Transverse colon (tissue), 4 donors: Measurements from ENCODE around the gene RGMA. TPM values are rescaled to one million over a fixed set of nuclear protein-coding genes. Genes with fewer than 3 reads are reported as not detected.

Experiments used
- DNase-seq: peaks from one replicate; pipeline ENCODE4 v3.0.0-alpha.2; 2019
- H3K27ac ChIP-seq, 4 donors: fragments of 200-600 bp; sonication (generic); 2 replicates each; pipeline ENCODE4 v1.5.1; 2016 to 2018; ENCODE audit warnings: inconsistent platforms in 4 of 4
- H3K27me3 ChIP-seq: fragments of 200-600 bp; sonication (generic); 2 replicates; pipeline ENCODE4 v1.5.1; 2017; ENCODE audit warnings: inconsistent platforms
- H3K36me3 ChIP-seq, 4 donors: fragments of 200-600 bp; sonication (generic); 2 replicates each; pipeline ENCODE4 v1.5.1; 2017 to 2019; ENCODE audit warnings: inconsistent platforms in 4 of 4
- H3K4me1 ChIP-seq, 4 donors: fragments of 200-600 bp; sonication (generic); 2 replicates each; pipeline ENCODE4 v1.5.1; 2017 to 2020; ENCODE audit warnings: inconsistent platforms in 4 of 4
- H3K4me3 ChIP-seq, 4 donors: fragments of 200-600 bp; sonication (generic); 1 replicate in 1 of 4; 2 replicates in 3 of 4; pipeline versions ENCODE4 v1.5.1 to v1.6.1; 2017 to 2019; ENCODE audit warnings: inconsistent platforms in 4 of 4
- H3K9me3 ChIP-seq, 2 donors: fragments of 200-600 bp; sonication (generic); 2 replicates each; pipeline ENCODE4 v1.5.1; 2017 to 2019; ENCODE audit warnings: inconsistent platforms in 2 of 2
- CTCF ChIP-seq, 5 experiments: fragments of 200-600 bp in 3 of 5; fragments of 450-650 bp in 2 of 5; sonication (generic) in 3 of 5; IDR thresholded peaks; 1 replicate in 2 of 5; 2 replicates in 3 of 5; pipeline ENCODE4 v1.5.1; 2016 to 2017; ENCODE audit warnings: antibody characterized with exemption in 5 of 5, inconsistent platforms in 3 of 5, mild to moderate bottlenecking in 2 of 5, moderate library complexity in 1 of 5
- EP300 ChIP-seq: sonication (generic); formaldehyde crosslinking; IDR thresholded peaks from one replicate; pipeline ENCODE4 v1.6.1; 2017; ENCODE audit warnings: antibody characterized with exemption, low read depth
- POLR2A ChIP-seq: fragments of 450-650 bp; IDR thresholded peaks from one replicate; pipeline ENCODE4 v1.6.1; 2016; ENCODE audit warnings: antibody characterized with exemption, mild to moderate bottlenecking, moderate library complexity
- POLR2AphosphoS5 ChIP-seq, 3 donors: sonication (generic); formaldehyde crosslinking; IDR thresholded peaks; one replicate each; pipeline ENCODE4 v1.6.1; 2016; ENCODE audit warnings: antibody characterized with exemption in 3 of 3
- WGBS, 2 donors: methylation state at CpG; one replicate each; pipeline ENCODE4 v1.1.5; 2018; ENCODE audit warnings: low coverage in 1 of 2; 5-methylcytosine and 5-hydroxymethylcytosine counted together
- in situ Hi-C, 4 donors: fragments of 200-750 bp; cut with MboI; loops; one replicate each; pipeline versions ENCODE4 v1.15.0 to v1.15.1; 2017; ENCODE audit warnings: low sequenced_read_pairs in 3 of 4, low pct_ligation_motif_present in 1 of 4, low pct_unique_long_range_greater_than_20kb in 1 of 4
- intact Hi-C: fragments of 100-400 bp; cut with DNase I; formaldehyde crosslinking; loops from one replicate; pipeline ENCODE4 v1.15.1; 2023; ENCODE audit warnings: low total_unique reads
- total RNA-seq, 4 donors: library from RNA; depleted of rRNA; stranded (reverse); fragments of >200 nt; gene quantifications; one replicate each; pipeline ENCODE4 v1.1.0, GENCODE V29; 2016

The RGMA gene
- total RNA-seq, 4 donors from 2014 or later: 8.6 to 53.3 (median 20.6) TPM

- in situ Hi-C loops: no loop called here
Measured at GRCh38 chr15:93017526-93017925, 71.5 kb downstream of the RGMA start.

DNA sequence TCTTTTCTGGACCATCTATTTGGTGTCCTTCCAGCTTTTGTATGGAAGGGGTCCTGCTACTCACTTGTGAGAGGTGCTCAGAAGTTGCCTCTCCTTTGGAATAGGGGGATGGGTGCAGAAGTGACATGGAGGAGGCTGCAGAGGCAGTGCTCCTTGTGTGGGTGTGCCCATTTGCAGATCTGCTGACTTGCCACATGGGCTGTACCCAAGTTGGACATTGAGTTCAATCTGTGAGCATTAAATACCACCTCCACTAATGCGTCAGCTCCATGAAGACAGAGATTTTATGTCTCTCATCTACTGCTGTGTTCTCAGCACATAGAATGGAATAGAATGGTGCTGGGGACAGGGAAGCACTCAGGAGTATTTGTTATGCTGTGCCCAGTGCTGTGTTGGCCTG lies 76.2 kb downstream of the RGMA start:
- WGBS, 2 donors: 100% methylated on average over 1 of the region's 1 CpG
- no peak for DNase-seq
- Histone ChIP-seq H3K36me3 (peaks cover 0 to 94% (median 47%) of the 10 kb centered on the region in 4 donors), H3K4me1 (no peaks in the 10 kb centered on the region), H3K9me3 (no peaks in the 10 kb centered on the region), H3K27ac (no peak overlapping the region), H3K4me3 (no peak overlapping the region), H3K27me3 (no peaks in the 10 kb centered on the region)
- intact Hi-C loops (no loop called here), in situ Hi-C loops (no loop called here)
- no peak for TF ChIP-seq EP300
- no peak for TF ChIP-seq CTCF (IDR thresholded peaks at IDR 0.05)
- no peak for TF ChIP-seq POLR2AphosphoS5 (IDR thresholded peaks at IDR 0.05)
- no peak for TF ChIP-seq POLR2A

More at GRCh38 chr15:93017526-93017925, 71.5 kb downstream of the RGMA start:
- no peak overlapping the region for H3K4me3 ChIP-seq
- no peak overlapping the region for H3K27ac ChIP-seq
- no peaks in the 10 kb centered on the region for H3K9me3 ChIP-seq
- no peak for DNase-seq
- H3K4me1 ChIP-seq: no peaks in the 10 kb centered on the region
- H3K36me3 ChIP-seq: peaks cover 2 to 93% (median 49%) of the 10 kb centered on the region in 4 donors
- intact Hi-C loops: no loop called here
- TF ChIP-seq EP300 (no peak), POLR2A (no peak), POLR2AphosphoS5 (IDR thresholded peaks at IDR 0.05) (no peak), CTCF (IDR thresholded peaks at IDR 0.05) (no peak)
- no peaks in the 10 kb centered on the region for H3K27me3 ChIP-seq
- WGBS, 2 donors: 77 to 90% methylated on average over 3 to 6 of the region's 6 CpGs

DNA sequence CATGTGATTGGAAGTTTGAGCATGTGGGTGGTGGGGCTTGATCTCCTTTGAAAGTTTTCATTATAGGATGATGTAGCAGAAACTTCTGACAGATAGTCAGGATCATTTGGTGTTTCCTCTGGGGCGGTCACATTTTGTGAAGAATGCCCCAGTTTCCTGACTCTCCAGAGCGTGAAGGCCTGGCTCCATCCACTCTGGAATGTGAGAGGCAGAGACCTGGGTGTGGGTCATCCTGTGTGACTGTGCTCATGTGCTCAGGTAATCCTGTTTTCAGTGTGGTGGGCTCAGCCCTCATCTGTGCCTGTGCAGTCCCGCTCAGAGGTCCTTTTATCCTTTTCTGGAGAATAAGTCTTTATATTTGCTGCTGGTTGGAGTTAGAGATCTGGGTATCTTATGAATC lies 81.0 kb downstream of the RGMA start:
- TF ChIP-seq CTCF (IDR thresholded peaks at IDR 0.05) (no peak), POLR2AphosphoS5 (IDR thresholded peaks at IDR 0.05) (no peak), POLR2A (no peak), EP300 (no peak)
- WGBS, 2 donors: 100% methylated on average over 1 to 3 of the region's 3 CpGs

DNA sequence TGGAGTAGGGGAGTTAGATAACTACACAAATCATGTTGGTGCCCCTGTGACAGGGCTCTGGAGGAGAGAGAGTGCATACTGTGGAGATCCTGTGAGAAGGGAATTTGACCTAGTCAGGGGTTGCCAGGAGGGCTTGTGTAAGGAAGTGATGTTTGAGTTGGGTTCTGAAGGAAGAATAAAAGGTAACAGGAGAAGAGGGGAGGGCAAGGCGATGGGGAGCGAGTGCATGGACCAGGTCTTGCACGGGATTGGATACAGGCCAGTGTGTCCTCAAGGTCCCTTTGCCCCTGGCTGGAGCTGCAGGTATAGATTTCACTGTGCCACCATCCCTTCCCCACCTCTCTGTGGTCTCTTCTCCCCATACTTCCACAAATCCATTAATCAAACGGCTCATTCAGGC lies 83.9 kb downstream of the RGMA start:
- Histone ChIP-seq H3K36me3 (peaks cover 0 to 95% (median 41%) of the 10 kb centered on the region in 4 donors), H3K27ac (no peak overlapping the region), H3K9me3 (no peaks in the 10 kb centered on the region), H3K27me3 (no peaks in the 10 kb centered on the region), H3K4me3 (no peak overlapping the region), H3K4me1 (no peaks in the 10 kb centered on the region)
- no peak for DNase-seq
- TF ChIP-seq POLR2A (no peak), CTCF (IDR thresholded peaks at IDR 0.05) (no peak), POLR2AphosphoS5 (IDR thresholded peaks at IDR 0.05) (no peak), EP300 (no peak)
- in situ Hi-C loops: no loop called here
- intact Hi-C loops: no loop called here
- WGBS, 2 donors: 58 to 91% methylated on average over 2 to 4 of the region's 4 CpGs

More for the DNA sequence above, 81.0 kb downstream of the RGMA start:
- Histone ChIP-seq H3K27ac (no peak overlapping the region), H3K27me3 (no peaks in the 10 kb centered on the region), H3K9me3 (no peaks in the 10 kb centered on the region), H3K36me3 (peaks cover 0 to 95% (median 40%) of the 10 kb centered on the region in 4 donors), H3K4me3 (no peak overlapping the region), H3K4me1 (no peaks in the 10 kb centered on the region)
- in situ Hi-C loops (no loop called here), intact Hi-C loops (no loop called here)
- no peak for DNase-seq
